LNCAP (cell line): ENCODE data around the gene RAP1A.

Experiments
- CTCF ChIP-seq: fragments of 450-650 bp; IDR thresholded peaks from 2 replicates; pipeline ENCODE4 v1.5.1; 2017; ENCODE audit warnings: mild to moderate bottlenecking

The RAP1A gene

GRCh38 chr1:111615870-111616715 is 3.5 kb upstream of the RAP1A start:
- no peak for TF ChIP-seq CTCF

- no peak for TF ChIP-seq CTCF
Observed at GRCh38 chr1:111618081-111618480, 1.5 kb upstream of the RAP1A start.

GRCh38 chr1:111618961-111619634 is 491 bp upstream of the RAP1A start:
- TF ChIP-seq CTCF = no peak

GRCh38 chr1:111620441-111620971 is 917 bp downstream of the RAP1A start:
- no peak for TF ChIP-seq CTCF

GRCh38 chr1:111621050-111621449 is 1.5 kb downstream of the RAP1A start:
- TF ChIP-seq CTCF = no peak

GRCh38 chr1:111622166-111622565 is 2.6 kb downstream of the RAP1A start:
- TF ChIP-seq CTCF = no peak

GRCh38 chr1:111624382-111624781 is 4.8 kb downstream of the RAP1A start:
- no peak for TF ChIP-seq CTCF
